DND-41 (cell line): ENCODE data around the gene GABARAPL1.

ENCODE experiments used
- ATAC-seq: fragments of 200-7000 bp; cut with Tn5 transposase; 3 replicates; pipeline ENCODE4 v1.9.1; 2021; ENCODE audit warnings: low read depth; ENCODE audit not compliant: insufficient read depth
- DNase-seq: peaks from one replicate; pipeline ENCODE4 v3.0.0-alpha.2; 2020
- H2AFZ ChIP-seq: 2 replicates; pipeline ENCODE4 v1.6.0; 2012; ENCODE audit warnings: low read depth, low read length
- H3K27ac ChIP-seq: 2 replicates; pipeline ENCODE4 v1.5.1; 2012; ENCODE audit warnings: low read length, inconsistent platforms
- H3K27me3 ChIP-seq: fragments of 200-600 bp; sonication (generic); 2 replicates; pipeline ENCODE4 v1.6.0; 2012; ENCODE audit warnings: low read length, mild to moderate bottlenecking, inconsistent platforms; ENCODE audit not compliant: insufficient read depth, poor library complexity
- H3K36me3 ChIP-seq: 2 replicates; pipeline ENCODE4 v1.5.1; 2012; ENCODE audit warnings: low read length, inconsistent platforms; ENCODE audit not compliant: insufficient read depth
- H3K4me1 ChIP-seq: 2 replicates; pipeline ENCODE4 v1.5.1; 2012; ENCODE audit warnings: mild to moderate bottlenecking, low read length; ENCODE audit not compliant: insufficient read depth
- H3K4me2 ChIP-seq: 2 replicates; pipeline ENCODE4 v1.6.0; 2012; ENCODE audit warnings: mild to moderate bottlenecking, moderate library complexity, low read length, inconsistent platforms; ENCODE audit not compliant: insufficient read depth
- H3K4me3 ChIP-seq, 2 experiments: fragments of 200-600 bp in 1 of 2; shearing (Covaris generic) in 1 of 2; 2 replicates each; pipeline ENCODE4 v1.5.1; 2012 to 2016; ENCODE audit warnings: inconsistent platforms in 2 of 2, low read length in 2 of 2, mild to moderate bottlenecking in 2 of 2, low read depth in 1 of 2, moderate library complexity in 1 of 2
- H3K79me2 ChIP-seq: 2 replicates; pipeline ENCODE4 v1.6.0; 2012; ENCODE audit warnings: low read length, inconsistent platforms; ENCODE audit not compliant: insufficient read depth
- H3K9ac ChIP-seq: 2 replicates; pipeline ENCODE4 v1.6.0; 2012; ENCODE audit warnings: low read depth, mild to moderate bottlenecking, inconsistent platforms, low read length, moderate library complexity
- H3K9me3 ChIP-seq: 2 replicates; pipeline ENCODE4 v1.5.1; 2012; ENCODE audit warnings: low read length, moderate library complexity, mild to moderate bottlenecking, inconsistent platforms; ENCODE audit not compliant: insufficient read depth, severe bottlenecking
- H4K20me1 ChIP-seq: 2 replicates; pipeline ENCODE4 v1.6.0; 2012; ENCODE audit warnings: low read length; ENCODE audit not compliant: insufficient read depth
- CTCF ChIP-seq: IDR thresholded peaks from 2 replicates; pipeline ENCODE4 v1.5.1; 2012; ENCODE audit warnings: borderline replicate concordance, low read length, moderate library complexity, mild to moderate bottlenecking; ENCODE audit not compliant: poor library complexity, severe bottlenecking; ENCODE audit errors: extremely low read depth
- EZH2 ChIP-seq: IDR thresholded peaks from 3 replicates; pipeline ENCODE4 v1.6.1; 2012; ENCODE audit warnings: borderline replicate concordance, low read depth, mild to moderate bottlenecking, moderate library complexity, low read length, inconsistent platforms; ENCODE audit not compliant: severe bottlenecking

The GABARAPL1 gene

GRCh38 chr12:10241290-10241689 is 28.6 kb downstream of the GABARAPL1 start:
- no peak for ATAC-seq
- H3K27ac ChIP-seq: no peak overlapping the region

GRCh38 chr12:10241727-10242126 is 29.1 kb downstream of the GABARAPL1 start:
- H4K20me1 ChIP-seq: no peaks in the 10 kb centered on the region
- H3K4me1 ChIP-seq: peaks cover 22% of the 10 kb centered on the region
- no peaks in the 10 kb centered on the region for H3K79me2 ChIP-seq
- TF ChIP-seq CTCF (no peak), EZH2 (no peak)
- ATAC-seq (no peak), DNase-seq (no peak)
- no peak overlapping the region for H3K4me2 ChIP-seq
- no peaks in the 10 kb centered on the region for H3K9me3 ChIP-seq
- H2AFZ ChIP-seq: no peak overlapping the region
- H3K9ac ChIP-seq: no peak overlapping the region
- no peak overlapping the region for H3K27ac ChIP-seq
- no peak overlapping the region for H3K4me3 ChIP-seq
- no peaks in the 10 kb centered on the region for H3K27me3 ChIP-seq
- H3K36me3 ChIP-seq: no peaks in the 10 kb centered on the region

More at GRCh38 chr12:10241290-10241689, 28.6 kb downstream of the GABARAPL1 start:
- no peak for TF ChIP-seq EZH2
- TF ChIP-seq CTCF: no peak
- H3K27me3 ChIP-seq: no peaks in the 10 kb centered on the region
- no peak overlapping the region for H3K9ac ChIP-seq
- no peaks in the 10 kb centered on the region for H3K9me3 ChIP-seq
- H3K4me1 ChIP-seq: peaks cover 22% of the 10 kb centered on the region
- H3K36me3 ChIP-seq: no peaks in the 10 kb centered on the region
- no peaks in the 10 kb centered on the region for H4K20me1 ChIP-seq
- H3K4me2 ChIP-seq: no peak overlapping the region
- no peaks in the 10 kb centered on the region for H3K79me2 ChIP-seq
- H2AFZ ChIP-seq: no peak overlapping the region
- no peak for DNase-seq
- no peak overlapping the region for H3K4me3 ChIP-seq

- Histone ChIP-seq H3K4me1 (peaks cover 22% of the 10 kb centered on the region), H3K27ac (no peak overlapping the region), H3K79me2 (no peaks in the 10 kb centered on the region), H3K4me3 (no peak overlapping the region), H4K20me1 (no peaks in the 10 kb centered on the region), H2AFZ (no peak overlapping the region), H3K27me3 (no peaks in the 10 kb centered on the region), H3K9me3 (no peaks in the 10 kb centered on the region), H3K4me2 (no peak overlapping the region), H3K9ac (no peak overlapping the region), H3K36me3 (no peaks in the 10 kb centered on the region)
- TF ChIP-seq CTCF (no peak), EZH2 (no peak)
- ATAC-seq (no peak), DNase-seq (no peak)
Measured at GRCh38 chr12:10242539-10242938, 29.9 kb downstream of the GABARAPL1 start.
